Measurements from ENCODE around the gene FAM174C. TPM values are rescaled to one million over a fixed set of nuclear protein-coding genes. Genes with fewer than 3 reads are reported as not detected.

FAM174C gene
- total RNA-seq, 1 experiment from 2014 or later, result 77.1 TPM

DNA sequence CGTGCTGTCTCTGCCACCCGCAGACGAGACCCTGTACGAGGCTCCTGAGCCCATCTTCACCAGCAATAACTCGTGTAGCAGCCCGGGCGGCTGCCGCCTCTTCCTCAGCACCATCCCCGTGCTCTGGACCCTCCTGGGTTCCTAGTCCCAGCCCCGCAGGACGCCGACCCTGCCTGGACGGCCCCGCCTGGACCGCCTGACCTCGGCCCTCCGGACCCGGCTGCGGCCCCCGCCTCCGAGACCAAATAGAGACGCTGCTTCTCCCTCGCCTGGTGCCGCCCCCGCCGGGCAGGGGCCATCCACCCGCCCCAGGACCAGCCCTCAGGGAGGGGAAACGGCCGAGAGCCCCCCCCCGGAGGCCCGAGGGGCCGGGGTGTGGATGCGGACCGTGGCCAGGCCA lies 24.5 kb downstream of the FAM174C start:
- ChIA-PET POLR2A (no interaction called here), RAD21 (ENCODE audit: low non-redundant PET in 1 of 2, low total read pairs in 2 of 2, uncharacterized antibody in 2 of 2, unreplicated experiment in 2 of 2) (no interaction called here)

More for the DNA sequence above, 24.5 kb downstream of the FAM174C start:
- H4K20me1 ChIP-seq (ENCODE audit: insufficient read depth), result no peaks in the 10 kb centered on the region
- peaks cover 2% of the 10 kb centered on the region in 2 experiments; a peak in 2 of 4 replicates for H3K4me1 ChIP-seq (ENCODE audit: control insufficient read depth in 1 of 2, insufficient read depth in 2 of 2, low read length in 2 of 2)
- H3K4me2 ChIP-seq (ENCODE audit: low read length), result no peak overlapping the region
- no peaks in the 10 kb centered on the region for H3K27me3 ChIP-seq (ENCODE audit: insufficient read depth, low read length)
- H3K79me2 ChIP-seq (ENCODE audit: insufficient read depth, low read length), result no peaks in the 10 kb centered on the region
- DNase-seq (ENCODE audit: low read depth, low spot score) (no peak), ATAC-seq (no peak)
- no peaks in the 10 kb centered on the region for H3K9me3 ChIP-seq (ENCODE audit: control insufficient read depth in 1 of 2, insufficient read depth in 1 of 2, low read depth in 1 of 2, low read length in 2 of 2)
- H3K9me2 ChIP-seq (ENCODE audit: insufficient read depth), result no peaks in the 10 kb centered on the region
- no peak overlapping the region for H2AFZ ChIP-seq (ENCODE audit: low read depth, low read length, poor library complexity, severe bottlenecking)
- no peak overlapping the region for H3K4me3 ChIP-seq (replicated peaks in 1 of 2; ENCODE audit: low read depth in 1 of 2, low read length in 2 of 2)
- intact Hi-C loops (cut with micrococcal nuclease), result no loop called here
- no peak overlapping the region for H3K9ac ChIP-seq (ENCODE audit: low read length)
- CTCF ChIA-PET, result no interaction called here
- H3K27ac ChIP-seq (ENCODE audit: low read depth, low read length), result no peak overlapping the region
- H3K36me3 ChIP-seq (ENCODE audit: control insufficient read depth in 1 of 2, insufficient read depth in 2 of 2, low read length in 2 of 2), result no peaks in the 10 kb centered on the region
- no TSS peak for BruUV-seq (replicated peaks)
- no peak for TF ChIP-seq TCF7L2 (IDR thresholded peaks at IDR 0.05; ENCODE audit: borderline replicate concordance, extremely low read depth, insufficient read depth, insufficient read length)
- no peak for TF ChIP-seq EGR1 (IDR thresholded peaks at IDR 0.05; ENCODE audit: low read depth)
- no peak for TF ChIP-seq ELF1 (IDR thresholded peaks at IDR 0.05; ENCODE audit: borderline replicate concordance, low read depth)
- TF ChIP-seq SRF (IDR thresholded peaks at IDR 0.05; ENCODE audit: low read depth), result no peak
- no peak for TF ChIP-seq EZH2 (IDR thresholded peaks at IDR 0.05)
- TF ChIP-seq ZFX (IDR thresholded peaks at IDR 0.05), result no peak
- TF ChIP-seq YY1 (IDR thresholded peaks at IDR 0.05; ENCODE audit: extremely low read depth, insufficient replicate concordance, low read depth, low read length), result no peak
- TF ChIP-seq, protein P1, sequence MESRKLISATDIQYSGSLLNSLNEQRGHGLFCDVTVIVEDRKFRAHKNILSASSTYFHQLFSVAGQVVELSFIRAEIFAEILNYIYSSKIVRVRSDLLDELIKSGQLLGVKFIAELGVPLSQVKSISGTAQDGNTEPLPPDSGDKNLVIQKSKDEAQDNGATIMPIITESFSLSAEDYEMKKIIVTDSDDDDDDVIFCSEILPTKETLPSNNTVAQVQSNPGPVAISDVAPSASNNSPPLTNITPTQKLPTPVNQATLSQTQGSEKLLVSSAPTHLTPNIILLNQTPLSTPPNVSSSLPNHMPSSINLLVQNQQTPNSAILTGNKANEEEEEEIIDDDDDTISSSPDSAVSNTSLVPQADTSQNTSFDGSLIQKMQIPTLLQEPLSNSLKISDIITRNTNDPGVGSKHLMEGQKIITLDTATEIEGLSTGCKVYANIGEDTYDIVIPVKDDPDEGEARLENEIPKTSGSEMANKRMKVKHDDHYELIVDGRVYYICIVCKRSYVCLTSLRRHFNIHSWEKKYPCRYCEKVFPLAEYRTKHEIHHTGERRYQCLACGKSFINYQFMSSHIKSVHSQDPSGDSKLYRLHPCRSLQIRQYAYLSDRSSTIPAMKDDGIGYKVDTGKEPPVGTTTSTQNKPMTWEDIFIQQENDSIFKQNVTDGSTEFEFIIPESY (IDR thresholded peaks at IDR 0.05; ENCODE audit: extremely low read depth, insufficient replicate concordance, low read length), result no peak
- TF ChIP-seq ZNF274 (IDR thresholded peaks at IDR 0.05; ENCODE audit: low read depth, low read length), result no peak
- TF ChIP-seq EZH2phosphoT487 (IDR thresholded peaks at IDR 0.05; ENCODE audit: borderline replicate concordance), result no peak
- TF ChIP-seq CBX3 (IDR thresholded peaks at IDR 0.05; ENCODE audit: low read depth), result no peak
- no peak for TF ChIP-seq POLR2AphosphoS5 (IDR thresholded peaks at IDR 0.05; ENCODE audit: low read depth, low read length)
- TF ChIP-seq, protein P2, sequence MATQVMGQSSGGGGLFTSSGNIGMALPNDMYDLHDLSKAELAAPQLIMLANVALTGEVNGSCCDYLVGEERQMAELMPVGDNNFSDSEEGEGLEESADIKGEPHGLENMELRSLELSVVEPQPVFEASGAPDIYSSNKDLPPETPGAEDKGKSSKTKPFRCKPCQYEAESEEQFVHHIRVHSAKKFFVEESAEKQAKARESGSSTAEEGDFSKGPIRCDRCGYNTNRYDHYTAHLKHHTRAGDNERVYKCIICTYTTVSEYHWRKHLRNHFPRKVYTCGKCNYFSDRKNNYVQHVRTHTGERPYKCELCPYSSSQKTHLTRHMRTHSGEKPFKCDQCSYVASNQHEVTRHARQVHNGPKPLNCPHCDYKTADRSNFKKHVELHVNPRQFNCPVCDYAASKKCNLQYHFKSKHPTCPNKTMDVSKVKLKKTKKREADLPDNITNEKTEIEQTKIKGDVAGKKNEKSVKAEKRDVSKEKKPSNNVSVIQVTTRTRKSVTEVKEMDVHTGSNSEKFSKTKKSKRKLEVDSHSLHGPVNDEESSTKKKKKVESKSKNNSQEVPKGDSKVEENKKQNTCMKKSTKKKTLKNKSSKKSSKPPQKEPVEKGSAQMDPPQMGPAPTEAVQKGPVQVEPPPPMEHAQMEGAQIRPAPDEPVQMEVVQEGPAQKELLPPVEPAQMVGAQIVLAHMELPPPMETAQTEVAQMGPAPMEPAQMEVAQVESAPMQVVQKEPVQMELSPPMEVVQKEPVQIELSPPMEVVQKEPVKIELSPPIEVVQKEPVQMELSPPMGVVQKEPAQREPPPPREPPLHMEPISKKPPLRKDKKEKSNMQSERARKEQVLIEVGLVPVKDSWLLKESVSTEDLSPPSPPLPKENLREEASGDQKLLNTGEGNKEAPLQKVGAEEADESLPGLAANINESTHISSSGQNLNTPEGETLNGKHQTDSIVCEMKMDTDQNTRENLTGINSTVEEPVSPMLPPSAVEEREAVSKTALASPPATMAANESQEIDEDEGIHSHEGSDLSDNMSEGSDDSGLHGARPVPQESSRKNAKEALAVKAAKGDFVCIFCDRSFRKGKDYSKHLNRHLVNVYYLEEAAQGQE (IDR thresholded peaks at IDR 0.05; ENCODE audit: low read depth), result no peak
- TF ChIP-seq SIN3A (IDR thresholded peaks at IDR 0.05; ENCODE audit: low read depth), result no peak
- TF ChIP-seq CEBPB (IDR thresholded peaks at IDR 0.05; ENCODE audit: low read depth), result no peak
- no peak for TF ChIP-seq JUND (IDR thresholded peaks at IDR 0.05)
- TF ChIP-seq SP1 (IDR thresholded peaks at IDR 0.05; ENCODE audit: low read depth), result no peak
- TF ChIP-seq FOSL1 (IDR thresholded peaks at IDR 0.05; ENCODE audit: low read depth), result no peak
- TF ChIP-seq, protein P3, sequence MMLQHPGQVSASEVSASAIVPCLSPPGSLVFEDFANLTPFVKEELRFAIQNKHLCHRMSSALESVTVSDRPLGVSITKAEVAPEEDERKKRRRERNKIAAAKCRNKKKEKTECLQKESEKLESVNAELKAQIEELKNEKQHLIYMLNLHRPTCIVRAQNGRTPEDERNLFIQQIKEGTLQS (IDR thresholded peaks at IDR 0.05), result no peak
- TF ChIP-seq, protein P4, sequence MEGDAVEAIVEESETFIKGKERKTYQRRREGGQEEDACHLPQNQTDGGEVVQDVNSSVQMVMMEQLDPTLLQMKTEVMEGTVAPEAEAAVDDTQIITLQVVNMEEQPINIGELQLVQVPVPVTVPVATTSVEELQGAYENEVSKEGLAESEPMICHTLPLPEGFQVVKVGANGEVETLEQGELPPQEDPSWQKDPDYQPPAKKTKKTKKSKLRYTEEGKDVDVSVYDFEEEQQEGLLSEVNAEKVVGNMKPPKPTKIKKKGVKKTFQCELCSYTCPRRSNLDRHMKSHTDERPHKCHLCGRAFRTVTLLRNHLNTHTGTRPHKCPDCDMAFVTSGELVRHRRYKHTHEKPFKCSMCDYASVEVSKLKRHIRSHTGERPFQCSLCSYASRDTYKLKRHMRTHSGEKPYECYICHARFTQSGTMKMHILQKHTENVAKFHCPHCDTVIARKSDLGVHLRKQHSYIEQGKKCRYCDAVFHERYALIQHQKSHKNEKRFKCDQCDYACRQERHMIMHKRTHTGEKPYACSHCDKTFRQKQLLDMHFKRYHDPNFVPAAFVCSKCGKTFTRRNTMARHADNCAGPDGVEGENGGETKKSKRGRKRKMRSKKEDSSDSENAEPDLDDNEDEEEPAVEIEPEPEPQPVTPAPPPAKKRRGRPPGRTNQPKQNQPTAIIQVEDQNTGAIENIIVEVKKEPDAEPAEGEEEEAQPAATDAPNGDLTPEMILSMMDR (IDR thresholded peaks at IDR 0.05 in 2 of 3, conservative IDR thresholded peaks at IDR 0.05 in 1 of 3; ENCODE audit: borderline replicate concordance in 1 of 3, insufficient read depth in 1 of 3, low read depth in 2 of 3, low read length in 2 of 3), result no peak
